ENCODE data around the gene KRT82.
A peak's percentile ranks its signal among the peaks of the same experiment; 100 is the strongest.

Gene KRT82

DNA sequence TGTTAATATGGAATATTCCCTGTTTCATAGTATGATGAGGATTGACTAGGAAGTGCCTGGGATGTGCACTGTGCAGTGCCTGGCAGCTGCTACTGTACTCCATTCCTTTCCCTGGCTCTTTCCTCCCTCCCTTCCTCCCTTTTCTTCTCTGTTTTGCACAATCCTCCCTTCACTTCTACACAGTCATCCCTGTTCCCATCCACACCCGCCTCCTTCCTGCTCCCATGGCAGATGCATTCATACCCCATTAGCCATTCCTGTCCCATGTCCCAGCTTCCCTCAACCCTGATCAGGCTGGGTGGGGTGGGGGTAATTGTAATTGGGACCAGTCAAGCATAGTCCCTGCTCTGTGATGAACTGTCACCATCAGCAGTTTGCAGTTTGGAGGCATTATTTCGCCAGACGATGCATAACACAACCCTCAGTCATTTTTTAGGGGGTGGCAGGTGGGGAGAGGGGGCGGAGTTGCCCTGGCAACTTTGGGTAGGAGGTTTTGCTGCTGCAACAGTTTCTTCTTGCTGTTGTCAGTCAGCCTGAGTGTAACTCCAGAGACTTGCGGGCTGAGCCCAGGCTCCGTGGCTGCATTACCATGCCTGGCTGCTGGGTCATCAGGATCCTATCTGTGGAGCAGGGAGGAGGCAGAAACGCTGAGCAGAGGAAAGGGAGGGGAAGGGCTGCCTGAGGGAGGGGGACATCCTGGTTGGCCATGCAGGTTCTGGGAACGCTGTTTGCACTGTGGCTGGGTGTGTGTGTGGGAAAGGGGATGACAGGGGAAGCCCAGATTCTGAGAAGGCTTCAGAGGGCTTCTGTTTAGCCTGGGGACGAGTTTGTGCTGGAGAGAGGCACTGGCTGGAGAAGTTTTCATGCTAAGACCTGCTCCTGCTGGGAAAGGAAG lies 16.6 kb downstream of the KRT82 start:
- Histone ChIP-seq H3K4ac (ENCODE audit: low read depth, low read length) (no peak overlapping the region), H3K27me3 (ENCODE audit: insufficient read depth, low read length) (no peaks in the 10 kb centered on the region), H2BK12ac (ENCODE audit: low read length) (no peak overlapping the region), H2BK5ac (ENCODE audit: low read depth, low read length, poor library complexity) (no peak overlapping the region), H2AK5ac (ENCODE audit: low read length) (no peak overlapping the region), H3K4me3 (ENCODE audit: low read depth, low read length) (no peak overlapping the region), H3K79me1 (ENCODE audit: low read length) (no peaks in the 10 kb centered on the region), H2BK120ac (ENCODE audit: insufficient read depth, low read length, poor library complexity) (no peak overlapping the region), H3K27ac (ENCODE audit: low read depth, low read length) (no peak overlapping the region), H3K79me2 (ENCODE audit: control insufficient read depth, insufficient read depth, low read length, poor library complexity) (no peaks in the 10 kb centered on the region), H4K91ac (ENCODE audit: low read depth, low read length) (no peak overlapping the region), H4K8ac (ENCODE audit: low read depth, low read length) (no peak overlapping the region), H4K12ac (ENCODE audit: low read depth, low read length) (no peak overlapping the region), H3K18ac (ENCODE audit: low read length) (no peak overlapping the region), H3K9me3 (ENCODE audit: insufficient read depth, low read depth, low read length) (peaks cover 3% of the 10 kb centered on the region), H3K14ac (ENCODE audit: low read length) (no peak overlapping the region), H3K4me2 (ENCODE audit: low read length) (no peak overlapping the region), H3K23ac (ENCODE audit: low read length) (no peak overlapping the region), H3K36me3 (ENCODE audit: control insufficient read depth in 1 of 2, insufficient read depth in 2 of 2, low read length in 2 of 2) (no peaks in the 10 kb centered on the region), H2AFZ (ENCODE audit: insufficient read depth, low read length, poor library complexity) (no peak overlapping the region), H3K4me1 (ENCODE audit: control insufficient read depth in 1 of 2, insufficient read depth in 2 of 2, low read length in 2 of 2) (peaks cover 0 to 5% of the 10 kb centered on the region in 2 experiments), H3K9ac (ENCODE audit: low read length) (no peak overlapping the region)
- DNase-seq, result peak in 1 of 2 donors; percentile 23
- no CpG with 5 or more reads among the region's 9 CpGs for WGBS (ENCODE audit: extremely low coverage, insufficient coverage, insufficient read length)

DNA sequence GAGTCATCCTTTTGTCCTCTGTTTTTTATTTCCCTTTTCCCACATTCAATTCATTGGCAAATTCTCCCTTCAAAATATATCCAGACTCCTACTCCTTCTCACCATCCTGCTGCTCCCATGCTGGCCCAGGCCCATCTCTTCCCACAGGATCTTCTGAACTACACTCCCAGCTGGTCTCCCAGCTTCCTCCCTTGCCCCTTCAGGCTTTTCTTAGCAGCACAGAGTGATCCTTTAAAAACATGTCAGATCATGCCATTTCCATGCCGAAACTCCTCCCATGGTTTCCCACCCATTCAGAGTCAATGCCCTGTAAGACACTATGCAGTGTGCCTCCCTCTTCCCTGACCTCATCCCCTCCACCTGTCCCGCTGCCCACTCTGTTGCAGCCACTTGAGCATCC lies 18.3 kb downstream of the KRT82 start:
- Histone ChIP-seq H3K14ac (ENCODE audit: low read length) (no peak overlapping the region), H3K27me3 (ENCODE audit: insufficient read depth, low read length) (no peaks in the 10 kb centered on the region), H3K9me3 (ENCODE audit: insufficient read depth, low read depth, low read length) (peaks cover 3% of the 10 kb centered on the region), H3K4me2 (ENCODE audit: low read length) (no peak overlapping the region), H4K12ac (ENCODE audit: low read depth, low read length) (no peak overlapping the region), H3K27ac (ENCODE audit: low read depth, low read length) (no peak overlapping the region), H2AK5ac (ENCODE audit: low read length) (no peak overlapping the region), H2AFZ (ENCODE audit: insufficient read depth, low read length, poor library complexity) (no peak overlapping the region), H2BK5ac (ENCODE audit: low read depth, low read length, poor library complexity) (no peak overlapping the region), H4K8ac (ENCODE audit: low read depth, low read length) (no peak overlapping the region), H3K9ac (ENCODE audit: low read length) (no peak overlapping the region), H4K91ac (ENCODE audit: low read depth, low read length) (no peak overlapping the region), H3K18ac (ENCODE audit: low read length) (no peak overlapping the region), H3K79me2 (ENCODE audit: control insufficient read depth, insufficient read depth, low read length, poor library complexity) (no peaks in the 10 kb centered on the region), H3K4me3 (ENCODE audit: low read depth, low read length) (no peak overlapping the region), H3K36me3 (ENCODE audit: control insufficient read depth in 1 of 2, insufficient read depth in 2 of 2, low read length in 2 of 2) (no peaks in the 10 kb centered on the region), H2BK120ac (ENCODE audit: insufficient read depth, low read length, poor library complexity) (no peak overlapping the region), H2BK12ac (ENCODE audit: low read length) (no peak overlapping the region), H3K23ac (ENCODE audit: low read length) (no peak overlapping the region), H3K4me1 (ENCODE audit: control insufficient read depth in 1 of 2, insufficient read depth in 2 of 2, low read length in 2 of 2) (peaks cover 0 to 5% of the 10 kb centered on the region in 2 experiments), H3K79me1 (ENCODE audit: low read length) (no peaks in the 10 kb centered on the region), H3K4ac (ENCODE audit: low read depth, low read length) (no peak overlapping the region)
- no CpG with 5 or more reads among the region's 2 CpGs for WGBS (ENCODE audit: extremely low coverage, insufficient coverage, insufficient read length)
- no peak for DNase-seq

DNA sequence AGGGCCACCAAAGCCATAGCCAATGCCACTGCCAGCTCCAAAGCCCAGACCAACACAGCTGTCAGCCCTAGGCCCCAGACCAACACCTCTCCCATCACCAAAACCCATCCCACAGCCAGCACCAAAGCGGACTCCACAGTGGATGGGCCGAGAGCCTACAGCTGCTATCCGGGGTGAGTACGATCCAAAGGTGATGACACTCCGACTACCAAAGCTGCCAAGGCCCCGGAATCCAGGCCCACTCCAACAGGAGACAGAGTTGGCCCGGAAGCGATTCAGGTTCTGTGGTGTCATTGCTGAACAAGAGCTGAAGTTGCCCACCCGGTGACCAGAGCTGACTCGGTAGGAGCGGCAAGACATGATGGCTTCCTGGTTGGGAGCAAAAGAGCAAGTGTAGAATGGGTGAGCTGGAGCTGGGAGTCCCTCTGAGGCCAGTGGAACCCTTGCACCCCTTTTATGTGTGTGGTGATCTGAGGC lies 20.9 kb downstream of the KRT82 start, which contains the start of gene KRT84:
TSS of gene KRT84 (minus strand) at position 427 of the 477 bp plus-strand sequence. CDS start at position 360, 67 bp downstream.
- no peak within 1 kb of the TSS for H3K14ac ChIP-seq (ENCODE audit: low read length)
- H3K79me1 ChIP-seq (ENCODE audit: low read length), result no peaks in the 10 kb centered on the region
- H2BK120ac ChIP-seq (ENCODE audit: insufficient read depth, low read length, poor library complexity), result no peak within 1 kb of the TSS
- no peak within 1 kb of the TSS for H3K18ac ChIP-seq (ENCODE audit: low read length)
- no peak within 1 kb of the TSS for H3K23ac ChIP-seq (ENCODE audit: low read length)
- no peak within 1 kb of the TSS for H4K8ac ChIP-seq (ENCODE audit: low read depth, low read length)
- H3K36me3 ChIP-seq (ENCODE audit: control insufficient read depth in 1 of 2, insufficient read depth in 2 of 2, low read length in 2 of 2), result no peaks in the 10 kb centered on the region
- no peak within 1 kb of the TSS for H3K4me3 ChIP-seq (ENCODE audit: low read depth, low read length)
- peaks cover 3% of the 10 kb centered on the region for H3K9me3 ChIP-seq (ENCODE audit: insufficient read depth, low read depth, low read length)
- H4K12ac ChIP-seq (ENCODE audit: low read depth, low read length), result no peak within 1 kb of the TSS
- H2AFZ ChIP-seq (ENCODE audit: insufficient read depth, low read length, poor library complexity), result no peak within 1 kb of the TSS
- no peak within 1 kb of the TSS for H4K91ac ChIP-seq (ENCODE audit: low read depth, low read length)
- H2BK5ac ChIP-seq (ENCODE audit: low read depth, low read length, poor library complexity), result no peak within 1 kb of the TSS
- no peak within 1 kb of the TSS for H3K9ac ChIP-seq (ENCODE audit: low read length)
- no peak within 1 kb of the TSS for H3K27ac ChIP-seq (ENCODE audit: low read depth, low read length)
- H3K79me2 ChIP-seq (ENCODE audit: control insufficient read depth, insufficient read depth, low read length, poor library complexity), result no peaks in the 10 kb centered on the region
- H2BK12ac ChIP-seq (ENCODE audit: low read length), result no peak within 1 kb of the TSS
- no CpG with 5 or more reads among the region's 11 CpGs for WGBS (ENCODE audit: extremely low coverage, insufficient coverage, insufficient read length)
- H3K27me3 ChIP-seq (ENCODE audit: insufficient read depth, low read length), result no peaks in the 10 kb centered on the region
- H3K4me2 ChIP-seq (ENCODE audit: low read length), result no peak within 1 kb of the TSS
- no peak within 1 kb of the TSS for H2AK5ac ChIP-seq (ENCODE audit: low read length)
- peaks cover 0 to 2% of the 10 kb centered on the region in 2 experiments for H3K4me1 ChIP-seq (ENCODE audit: control insufficient read depth in 1 of 2, insufficient read depth in 2 of 2, low read length in 2 of 2)
- no peak within 1 kb of the TSS for H3K4ac ChIP-seq (ENCODE audit: low read depth, low read length)
- DNase-seq, result no peak

DNA sequence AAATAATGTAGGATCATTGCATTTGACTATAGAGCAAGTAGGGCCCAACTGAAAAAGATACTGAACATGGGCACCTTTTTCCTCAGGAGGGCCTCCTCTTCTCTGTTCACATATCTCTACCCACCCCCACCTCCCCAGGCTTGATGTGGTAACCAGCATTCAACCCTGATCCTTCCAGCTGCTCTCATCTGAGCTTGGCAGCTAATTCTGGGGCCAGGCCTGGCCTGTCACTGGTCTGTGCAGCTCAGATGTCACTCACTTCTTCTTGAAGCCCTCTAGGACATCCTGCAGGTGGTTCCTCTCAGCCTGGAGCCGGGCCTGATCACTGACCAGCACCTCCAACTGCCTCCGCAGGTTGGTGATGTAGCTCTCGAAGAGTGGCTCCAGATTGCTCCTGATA lies 22.8 kb downstream of the KRT82 start:
- Histone ChIP-seq H2BK120ac (ENCODE audit: insufficient read depth, low read length, poor library complexity) (no peak overlapping the region), H3K27me3 (ENCODE audit: insufficient read depth, low read length) (no peaks in the 10 kb centered on the region), H3K4me2 (ENCODE audit: low read length) (no peak overlapping the region), H2BK5ac (ENCODE audit: low read depth, low read length, poor library complexity) (no peak overlapping the region), H3K27ac (ENCODE audit: low read depth, low read length) (no peak overlapping the region), H3K79me2 (ENCODE audit: control insufficient read depth, insufficient read depth, low read length, poor library complexity) (no peaks in the 10 kb centered on the region), H3K4me1 (ENCODE audit: control insufficient read depth in 1 of 2, insufficient read depth in 2 of 2, low read length in 2 of 2) (no peaks in the 10 kb centered on the region), H3K79me1 (ENCODE audit: low read length) (no peaks in the 10 kb centered on the region), H2BK12ac (ENCODE audit: low read length) (no peak overlapping the region), H3K14ac (ENCODE audit: low read length) (no peak overlapping the region), H3K4ac (ENCODE audit: low read depth, low read length) (no peak overlapping the region), H4K8ac (ENCODE audit: low read depth, low read length) (no peak overlapping the region), H4K91ac (ENCODE audit: low read depth, low read length) (no peak overlapping the region), H3K23ac (ENCODE audit: low read length) (no peak overlapping the region), H3K9ac (ENCODE audit: low read length) (no peak overlapping the region), H3K4me3 (ENCODE audit: low read depth, low read length) (no peak overlapping the region), H2AK5ac (ENCODE audit: low read length) (no peak overlapping the region), H4K12ac (ENCODE audit: low read depth, low read length) (no peak overlapping the region), H3K9me3 (ENCODE audit: insufficient read depth, low read depth, low read length) (peaks cover 3% of the 10 kb centered on the region), H3K36me3 (ENCODE audit: control insufficient read depth in 1 of 2, insufficient read depth in 2 of 2, low read length in 2 of 2) (no peaks in the 10 kb centered on the region), H2AFZ (ENCODE audit: insufficient read depth, low read length, poor library complexity) (no peak overlapping the region), H3K18ac (ENCODE audit: low read length) (no peak overlapping the region)
- WGBS (ENCODE audit: extremely low coverage, insufficient coverage, insufficient read length), result no CpG with 5 or more reads among the region's 3 CpGs
- DNase-seq, result peak in 1 of 2 donors; percentile 20

Data from trophoblast cell (in vitro differentiated cells and primary cell).